Ammon's horn (tissue), 1 donor: Measurements from ENCODE around the gene TRIM77.
A peak's percentile ranks its signal among the peaks of the same experiment; 100 is the strongest.
"Not testable (repeated sequence)": the region's sequence is repeated elsewhere in the genome, so short reads cannot be mapped to it uniquely, and the experiment has no call there.

Source experiments
- DNase-seq: peaks from one replicate; pipeline ENCODE4 v3.0.0-alpha.2; 2016; ENCODE audit warnings: low spot score

TRIM77 gene, protein sequence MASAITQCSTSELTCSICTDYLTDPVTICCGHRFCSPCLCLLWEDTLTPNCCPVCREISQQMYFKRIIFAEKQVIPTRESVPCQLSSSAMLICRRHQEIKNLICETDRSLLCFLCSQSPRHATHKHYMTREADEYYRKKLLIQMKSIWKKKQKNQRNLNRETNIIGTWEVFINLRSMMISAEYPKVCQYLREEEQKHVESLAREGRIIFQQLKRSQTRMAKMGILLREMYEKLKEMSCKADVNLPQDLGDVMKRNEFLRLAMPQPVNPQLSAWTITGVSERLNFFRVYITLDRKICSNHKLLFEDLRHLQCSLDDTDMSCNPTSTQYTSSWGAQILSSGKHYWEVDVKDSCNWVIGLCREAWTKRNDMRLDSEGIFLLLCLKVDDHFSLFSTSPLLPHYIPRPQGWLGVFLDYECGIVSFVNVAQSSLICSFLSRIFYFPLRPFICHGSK

DNA sequence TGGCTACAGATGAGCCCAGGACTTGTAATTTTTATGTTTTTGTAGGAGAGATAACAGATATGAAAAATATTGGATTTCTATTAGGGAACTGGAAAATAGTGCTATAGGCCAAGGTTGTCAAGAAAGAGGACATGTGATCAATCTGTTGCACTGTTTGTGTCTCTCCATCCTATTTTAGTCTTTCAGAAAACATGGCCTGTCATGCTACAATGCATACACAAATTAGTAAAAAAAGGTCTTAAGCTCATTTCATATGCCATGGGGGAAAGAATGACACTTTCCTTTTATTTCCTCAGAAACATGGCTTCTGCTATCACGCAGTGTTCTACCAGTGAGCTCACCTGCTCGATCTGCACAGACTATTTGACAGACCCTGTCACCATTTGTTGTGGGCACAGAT lies at the start of gene TRIM77:
TSS of gene TRIM77 (plus strand) at position 301 of the 400 bp plus-strand sequence. CDS start at position 301, 0 bp downstream.
- not testable (repeated sequence) for DNase-seq

DNA sequence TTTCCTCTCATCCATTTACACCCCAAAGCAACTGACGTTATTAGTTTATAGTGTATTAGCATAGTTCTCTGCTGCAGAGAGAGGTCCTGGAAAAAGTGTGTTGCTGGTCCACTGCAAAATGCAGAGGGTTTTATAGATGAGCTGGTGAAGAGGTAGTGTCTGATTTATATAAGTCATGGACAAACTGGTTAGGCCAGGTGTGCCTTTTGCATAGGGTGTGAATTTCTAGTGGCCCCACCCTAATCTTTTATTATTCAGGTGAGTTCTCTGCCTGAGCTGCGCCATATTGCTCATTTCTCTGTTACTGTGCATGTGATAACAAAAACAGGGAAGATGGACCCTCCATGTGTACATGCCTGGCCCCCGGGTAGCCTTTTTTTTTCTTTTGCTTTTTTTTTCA lies 43.1 kb upstream of the TRIM77 start:
- DNase-seq: no peak

DNA sequence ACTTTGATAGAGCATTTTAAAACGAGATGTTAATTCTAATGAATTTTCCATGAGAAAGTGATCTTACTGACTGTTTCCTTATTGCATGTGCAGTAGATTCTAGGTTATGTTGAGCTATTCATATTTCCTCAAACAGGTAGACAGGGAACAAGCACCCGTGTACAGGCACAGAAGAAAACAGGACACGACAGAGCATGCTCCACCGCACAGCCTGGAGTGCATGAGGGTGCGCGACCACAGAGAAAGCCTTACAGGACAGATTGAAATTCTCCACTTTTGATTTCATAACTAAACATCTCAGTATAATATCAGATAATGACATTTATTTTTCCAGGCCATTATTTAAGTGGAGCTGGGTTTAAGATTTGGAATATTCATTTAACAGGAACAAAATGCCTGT lies 41.9 kb upstream of the TRIM77 start:
- DNase-seq: not testable (repeated sequence)

DNA sequence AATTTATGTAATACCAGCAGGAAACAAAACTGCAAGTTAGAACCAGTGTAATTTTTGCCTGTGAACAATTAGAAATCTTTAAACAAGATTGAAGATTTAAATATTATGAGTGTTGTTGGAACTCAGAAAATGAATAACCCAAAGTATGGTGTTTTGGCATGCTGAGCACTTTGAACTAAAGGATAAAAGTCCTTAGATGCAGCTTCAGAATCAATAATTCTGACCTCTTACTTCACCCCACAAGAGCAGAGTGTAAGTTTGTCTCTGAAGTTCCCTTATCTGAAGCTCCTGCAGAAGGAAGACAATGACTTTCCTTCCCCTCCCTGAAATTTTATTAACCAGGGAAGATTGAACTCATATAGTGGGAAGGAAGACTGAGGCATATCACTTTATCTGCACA lies 40.5 kb upstream of the TRIM77 start:
- DNase-seq: not testable (repeated sequence)

DNA sequence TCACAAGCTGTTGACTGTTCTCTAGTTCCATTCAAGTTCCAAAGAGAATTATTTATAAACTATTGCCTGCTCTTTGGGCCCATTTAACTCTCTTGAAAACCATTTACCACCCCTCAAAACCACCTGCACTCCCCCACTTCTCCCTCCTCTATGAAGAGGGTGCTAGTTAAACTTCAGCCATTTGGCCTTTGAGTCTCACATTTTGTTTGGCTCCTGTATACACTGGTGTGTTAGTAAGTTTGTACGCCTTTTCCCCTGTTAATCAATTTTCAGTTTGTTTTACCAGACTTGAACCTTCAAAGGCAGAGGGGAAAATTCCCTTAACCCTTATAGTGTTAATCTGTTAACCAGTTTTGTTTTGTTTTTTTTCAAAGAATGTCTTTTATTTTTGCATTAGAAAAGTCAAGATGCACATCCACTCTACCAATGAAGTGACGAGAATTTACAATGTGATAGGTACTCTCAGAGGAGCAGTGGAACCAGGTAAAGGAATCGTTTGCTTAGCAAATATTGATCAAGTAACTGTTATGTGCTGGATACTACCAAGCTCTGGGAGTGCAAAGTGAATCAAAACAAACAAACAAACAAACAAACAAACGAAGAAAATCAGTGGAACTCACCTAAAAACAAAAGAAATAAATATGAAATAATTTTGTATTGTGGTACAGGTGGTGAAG lies 40.0 kb upstream of the TRIM77 start:
- DNase-seq: not testable (repeated sequence)

DNA sequence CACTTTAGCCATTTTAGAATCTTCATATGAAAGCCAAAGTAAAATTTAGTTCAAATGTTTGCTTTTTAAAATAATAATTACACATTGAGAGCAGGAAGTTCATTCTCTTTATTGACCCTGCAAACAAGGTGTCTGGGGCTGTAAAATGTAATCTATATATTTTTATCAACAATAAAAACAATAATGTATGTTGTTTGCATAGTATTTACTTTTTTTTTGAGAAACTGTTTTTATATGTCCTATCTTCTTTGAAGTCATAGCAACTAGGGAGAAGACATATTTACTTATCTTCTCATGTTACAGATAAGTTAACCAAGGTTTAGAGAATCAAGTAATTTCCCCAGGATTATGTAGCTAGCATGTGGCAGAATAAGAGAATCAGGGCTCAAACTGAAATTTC lies 37.6 kb upstream of the TRIM77 start:
- DNase-seq: not testable (repeated sequence)

DNA sequence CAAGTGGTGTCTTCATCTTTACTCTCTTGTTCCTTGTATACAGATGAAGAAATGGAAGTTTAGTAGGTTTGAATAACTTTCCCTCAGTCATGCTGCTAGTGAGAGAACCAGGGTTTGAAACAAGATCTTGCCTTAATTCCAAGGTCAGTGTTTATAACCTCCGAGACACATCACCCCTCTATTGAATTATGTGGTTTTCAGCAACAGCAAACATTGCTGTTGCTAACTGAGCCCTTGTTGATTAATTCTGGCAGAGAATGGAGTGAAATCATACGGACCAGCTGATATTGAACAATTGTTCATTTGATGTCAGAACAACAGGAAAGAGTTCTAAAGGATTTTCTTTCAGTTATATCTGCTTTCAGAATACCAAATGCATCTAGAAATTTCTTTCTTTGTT lies 36.7 kb upstream of the TRIM77 start:
- peak; percentile 49 for DNase-seq

DNA sequence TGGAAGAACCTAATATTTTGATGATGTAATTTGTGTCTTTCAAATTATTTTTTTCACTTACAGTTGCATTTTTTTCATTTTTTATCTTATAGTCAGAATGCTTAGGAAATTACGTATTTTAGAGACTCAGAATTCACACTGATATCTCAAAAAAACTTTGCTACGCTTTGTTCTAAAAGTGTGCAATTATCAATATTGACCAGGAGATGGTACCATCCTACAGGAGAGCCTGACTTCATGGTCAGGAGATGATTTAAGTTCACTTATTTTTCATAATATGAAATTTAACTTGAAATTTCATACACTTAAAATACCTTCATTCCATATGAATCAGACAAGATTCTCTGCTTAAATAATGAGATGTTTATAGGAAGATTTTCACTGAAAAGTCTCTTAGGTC lies 34.7 kb upstream of the TRIM77 start:
- peak; percentile 15 for DNase-seq

DNA sequence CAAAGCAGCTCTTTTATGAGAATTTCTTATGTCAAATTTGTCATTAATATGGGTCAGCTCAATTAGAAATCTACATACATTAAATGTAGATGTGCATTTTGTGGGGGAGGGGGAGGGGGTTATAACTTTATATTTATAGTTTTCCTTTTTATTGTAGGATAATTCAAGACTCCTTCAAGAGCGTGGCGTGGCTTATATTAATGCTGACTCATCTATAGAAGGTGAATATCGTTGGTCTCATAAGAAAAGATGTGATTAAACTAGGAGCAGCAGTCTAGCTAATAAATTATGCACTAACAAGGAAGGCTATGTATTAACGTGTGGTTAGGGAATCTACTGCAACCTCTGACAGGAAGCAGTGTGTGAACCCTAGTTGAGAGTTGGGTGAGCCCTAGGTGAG lies 34.2 kb upstream of the TRIM77 start:
- not testable (repeated sequence) for DNase-seq

DNA sequence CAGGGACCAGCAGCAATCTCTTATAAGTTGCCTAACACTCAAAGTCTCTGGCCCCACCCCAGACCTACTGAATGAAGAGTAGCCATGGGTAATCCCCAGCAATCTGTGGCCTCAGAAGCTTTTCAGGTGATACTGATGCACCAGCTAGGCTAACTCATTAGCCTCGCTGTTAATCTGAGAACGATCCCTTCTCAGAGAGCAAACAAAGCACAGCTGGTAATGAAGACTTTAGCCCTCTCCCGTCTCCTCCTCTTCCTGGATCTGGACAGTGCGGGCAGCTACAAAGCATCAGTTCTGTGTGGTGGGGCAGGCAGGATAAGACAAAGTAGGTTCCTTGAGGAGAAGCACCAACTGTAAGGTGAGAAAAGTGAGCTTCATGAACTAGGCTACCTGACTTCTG lies 3.0 kb upstream of the TRIM77 start:
- not testable (repeated sequence) for DNase-seq

DNA sequence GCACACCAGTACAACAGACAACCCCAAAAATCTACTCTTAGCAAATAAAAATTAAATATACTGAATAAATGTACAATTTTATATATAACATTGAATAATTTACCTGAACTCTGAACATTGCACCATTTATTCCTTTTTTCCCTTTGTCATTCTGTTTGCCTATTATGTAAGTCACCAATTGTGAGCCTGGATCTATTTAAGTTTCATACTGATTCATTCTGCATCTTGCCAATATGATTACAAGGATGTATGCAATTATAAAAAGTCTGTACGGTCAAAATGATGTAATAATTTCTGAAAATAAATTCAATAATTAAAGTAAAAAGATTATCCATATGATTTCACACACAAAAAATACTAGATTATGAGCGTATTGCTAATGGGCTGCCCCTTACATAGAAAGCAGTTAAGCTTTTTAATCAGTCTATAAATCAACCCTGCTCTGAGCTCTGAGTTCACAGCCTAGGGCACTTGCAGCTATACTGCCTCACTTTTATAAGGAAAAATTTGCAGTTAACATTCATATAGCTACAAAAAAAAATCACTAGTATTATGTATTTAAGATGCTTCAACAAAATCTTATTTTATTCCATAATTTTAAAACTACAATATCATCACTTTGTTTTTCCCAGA lies 14.9 kb downstream of the TRIM77 start:
- DNase-seq: not testable (repeated sequence)

DNA sequence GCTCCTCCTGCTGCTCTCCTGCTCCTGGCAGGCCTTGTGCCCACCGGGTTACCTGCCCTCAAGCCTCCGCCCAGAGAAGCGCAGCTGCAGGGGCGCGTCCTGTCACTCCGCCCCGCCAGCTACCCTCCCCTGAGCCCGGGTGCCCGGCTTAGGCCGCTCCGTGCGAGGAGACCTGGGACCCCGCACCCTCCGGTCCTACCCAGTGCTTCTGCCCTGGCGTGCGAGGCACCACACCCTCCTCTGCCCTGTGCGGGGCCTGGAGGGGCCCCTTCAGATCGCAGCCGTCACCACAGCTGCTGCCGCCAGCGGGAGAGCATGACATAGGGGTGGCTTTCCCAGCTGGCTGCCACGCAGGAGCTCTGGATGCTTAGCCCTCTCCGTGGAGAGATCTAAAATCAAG lies 20.1 kb downstream of the TRIM77 start:
- DNase-seq: not testable (repeated sequence)

DNA sequence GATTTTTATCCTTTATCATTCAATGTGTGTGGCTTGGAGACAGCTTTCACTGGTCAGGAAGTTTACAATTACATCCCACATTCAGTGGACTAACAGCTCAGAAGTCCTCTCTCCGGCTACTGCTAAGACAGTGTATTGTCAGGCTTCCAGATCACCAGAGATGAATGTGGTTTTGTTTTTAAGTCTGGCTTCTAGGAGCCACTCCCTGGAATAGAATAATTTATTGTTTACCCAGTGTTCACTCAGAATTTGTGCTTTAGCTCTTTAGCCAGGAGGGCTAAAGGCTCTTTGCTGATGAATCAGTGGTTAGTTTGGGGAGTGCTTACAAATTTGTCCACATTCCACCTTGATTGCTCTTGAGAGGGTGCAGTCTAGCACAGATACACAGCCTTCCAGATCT lies 26.5 kb downstream of the TRIM77 start:
- peak; percentile 53 for DNase-seq

DNA sequence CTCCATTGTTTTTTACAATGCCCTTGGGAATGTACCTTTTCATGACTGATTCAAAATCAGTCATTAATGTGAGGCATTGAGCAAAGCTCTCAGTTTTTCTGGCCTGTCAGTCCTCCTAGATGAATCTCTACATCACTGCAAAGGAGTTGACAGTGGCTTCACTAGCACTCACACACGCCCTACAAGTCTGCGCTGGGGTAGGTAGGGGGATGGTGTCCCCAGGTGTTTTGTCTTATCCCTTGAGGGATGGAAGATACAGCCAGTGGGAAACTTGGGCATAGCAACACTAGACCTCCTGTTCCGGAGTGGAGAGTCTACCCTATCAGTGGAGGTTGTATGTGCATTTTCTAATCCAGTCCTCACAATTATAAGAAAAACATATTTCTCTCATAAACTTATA lies 27.0 kb downstream of the TRIM77 start:
- no peak for DNase-seq

DNA sequence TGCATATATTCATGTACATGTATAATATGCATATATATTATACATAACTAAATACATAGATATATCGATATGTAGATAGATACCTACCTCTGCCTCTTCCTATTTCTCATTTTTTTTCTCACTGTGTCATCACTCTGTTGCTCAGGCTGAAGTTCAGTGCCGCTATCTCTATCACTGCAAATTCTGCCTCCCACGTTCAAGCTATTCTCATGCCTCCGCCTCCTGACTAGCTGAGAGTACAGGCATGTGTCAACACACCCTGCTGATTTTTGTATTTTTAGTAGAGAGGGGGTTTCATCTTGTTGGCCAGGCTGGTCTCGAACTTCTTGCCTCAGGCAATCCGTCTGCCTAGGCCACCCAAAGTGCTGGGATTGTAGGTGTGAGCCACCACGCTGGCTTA lies 31.3 kb downstream of the TRIM77 start:
- DNase-seq: not testable (repeated sequence)

DNA sequence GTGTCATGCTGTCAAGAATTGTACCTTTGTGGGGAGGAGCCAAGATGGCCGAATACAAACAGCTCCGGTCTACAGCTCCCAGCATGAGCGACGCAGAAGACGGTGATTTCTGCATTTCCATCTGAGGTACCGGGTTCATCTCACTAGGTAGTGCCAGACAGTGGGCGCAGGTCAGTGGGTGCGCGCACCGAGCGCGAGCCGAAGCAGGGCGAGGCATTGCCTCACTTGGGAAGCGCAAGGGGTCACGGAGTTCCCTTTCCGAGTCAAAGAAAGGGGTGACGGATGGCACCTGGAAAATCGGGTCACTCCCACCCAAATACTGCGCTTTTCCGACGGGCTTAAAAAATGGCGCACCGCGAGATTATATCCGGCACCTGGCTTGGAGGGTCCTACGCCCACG lies 34.1 kb downstream of the TRIM77 start:
- DNase-seq: not testable (repeated sequence)

DNA sequence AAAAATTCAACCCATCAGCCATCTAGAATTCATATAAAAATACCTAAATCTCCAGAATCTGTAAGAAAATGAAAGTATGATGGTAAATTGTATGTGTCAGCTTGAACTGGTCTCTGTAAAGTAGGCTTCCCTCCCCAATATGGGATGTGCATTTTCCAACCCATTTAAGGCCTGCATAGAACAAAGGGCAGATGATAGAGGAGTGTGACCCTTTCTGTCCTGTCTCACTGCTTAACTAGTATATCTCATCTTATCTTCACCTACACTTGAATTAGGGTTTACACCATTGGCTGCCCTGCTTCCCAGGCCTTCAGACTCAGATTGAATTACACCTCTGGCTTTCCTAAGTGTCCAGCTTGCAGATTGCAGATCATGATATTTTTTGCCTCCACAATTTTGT lies 40.7 kb downstream of the TRIM77 start:
- DNase-seq: not testable (repeated sequence)
